ENCODE results near the gene DPM3. TPM values are rescaled to one million over a fixed set of nuclear protein-coding genes. Genes with fewer than 3 reads are reported as not detected.
A peak's percentile ranks its signal among the peaks of the same experiment; 100 is the strongest.

Gene DPM3
- total and polyA plus RNA-seq, 2 of the 13 experiments (the other 11 are each of a cell fraction or from before 2014, with no cell fraction given) = 23.2 to 53.4 TPM

DNA sequence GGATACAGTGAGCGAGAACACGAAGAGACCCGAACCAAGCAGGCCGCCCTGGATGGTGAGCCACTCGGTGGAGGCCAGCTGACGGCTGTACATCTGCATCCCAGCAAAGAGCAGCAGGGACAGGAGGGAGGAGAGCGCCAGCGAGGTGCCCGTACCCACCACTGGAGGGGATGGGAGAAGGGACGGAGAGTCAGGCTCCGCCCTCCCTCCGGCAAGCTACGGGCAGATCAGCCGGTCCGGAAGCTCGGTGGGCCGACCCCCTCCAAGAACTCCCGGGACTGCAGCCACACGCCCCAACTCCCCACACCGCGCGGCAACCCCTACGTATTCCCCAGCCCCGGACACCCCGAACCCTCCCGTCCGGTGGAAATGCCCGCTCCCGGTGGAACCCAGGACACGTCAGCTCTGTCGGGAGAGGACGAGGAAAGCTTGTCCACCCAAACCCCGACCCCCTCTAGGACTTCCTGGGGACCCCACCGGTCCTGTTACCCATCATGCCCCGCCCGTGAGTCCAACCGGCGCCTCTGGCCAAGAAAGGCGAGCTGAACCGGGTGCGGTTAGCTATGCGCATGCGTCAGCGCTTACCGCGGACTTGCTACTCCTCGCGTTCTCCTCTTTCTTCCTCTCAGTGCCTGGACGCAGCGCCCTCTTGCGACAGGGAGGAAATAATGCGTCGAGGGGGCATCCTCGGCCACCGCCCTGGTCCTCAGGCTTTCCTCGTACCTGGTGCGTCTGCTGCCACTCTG is 32.6 kb upstream of the DPM3 start, which contains the start of gene KRTCAP2 (continued):
- no peak for TF ChIP-seq KDM6A (CRISPR knock-in tag; IDR thresholded peaks at IDR 0.05; ENCODE audit: low read depth)
- TF ChIP-seq, protein P1, sequence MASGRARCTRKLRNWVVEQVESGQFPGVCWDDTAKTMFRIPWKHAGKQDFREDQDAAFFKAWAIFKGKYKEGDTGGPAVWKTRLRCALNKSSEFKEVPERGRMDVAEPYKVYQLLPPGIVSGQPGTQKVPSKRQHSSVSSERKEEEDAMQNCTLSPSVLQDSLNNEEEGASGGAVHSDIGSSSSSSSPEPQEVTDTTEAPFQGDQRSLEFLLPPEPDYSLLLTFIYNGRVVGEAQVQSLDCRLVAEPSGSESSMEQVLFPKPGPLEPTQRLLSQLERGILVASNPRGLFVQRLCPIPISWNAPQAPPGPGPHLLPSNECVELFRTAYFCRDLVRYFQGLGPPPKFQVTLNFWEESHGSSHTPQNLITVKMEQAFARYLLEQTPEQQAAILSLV (CRISPR knock-in tag; IDR thresholded peaks at IDR 0.05; ENCODE audit: borderline replicate concordance) = peak; percentile 70
- TF ChIP-seq, protein P2, sequence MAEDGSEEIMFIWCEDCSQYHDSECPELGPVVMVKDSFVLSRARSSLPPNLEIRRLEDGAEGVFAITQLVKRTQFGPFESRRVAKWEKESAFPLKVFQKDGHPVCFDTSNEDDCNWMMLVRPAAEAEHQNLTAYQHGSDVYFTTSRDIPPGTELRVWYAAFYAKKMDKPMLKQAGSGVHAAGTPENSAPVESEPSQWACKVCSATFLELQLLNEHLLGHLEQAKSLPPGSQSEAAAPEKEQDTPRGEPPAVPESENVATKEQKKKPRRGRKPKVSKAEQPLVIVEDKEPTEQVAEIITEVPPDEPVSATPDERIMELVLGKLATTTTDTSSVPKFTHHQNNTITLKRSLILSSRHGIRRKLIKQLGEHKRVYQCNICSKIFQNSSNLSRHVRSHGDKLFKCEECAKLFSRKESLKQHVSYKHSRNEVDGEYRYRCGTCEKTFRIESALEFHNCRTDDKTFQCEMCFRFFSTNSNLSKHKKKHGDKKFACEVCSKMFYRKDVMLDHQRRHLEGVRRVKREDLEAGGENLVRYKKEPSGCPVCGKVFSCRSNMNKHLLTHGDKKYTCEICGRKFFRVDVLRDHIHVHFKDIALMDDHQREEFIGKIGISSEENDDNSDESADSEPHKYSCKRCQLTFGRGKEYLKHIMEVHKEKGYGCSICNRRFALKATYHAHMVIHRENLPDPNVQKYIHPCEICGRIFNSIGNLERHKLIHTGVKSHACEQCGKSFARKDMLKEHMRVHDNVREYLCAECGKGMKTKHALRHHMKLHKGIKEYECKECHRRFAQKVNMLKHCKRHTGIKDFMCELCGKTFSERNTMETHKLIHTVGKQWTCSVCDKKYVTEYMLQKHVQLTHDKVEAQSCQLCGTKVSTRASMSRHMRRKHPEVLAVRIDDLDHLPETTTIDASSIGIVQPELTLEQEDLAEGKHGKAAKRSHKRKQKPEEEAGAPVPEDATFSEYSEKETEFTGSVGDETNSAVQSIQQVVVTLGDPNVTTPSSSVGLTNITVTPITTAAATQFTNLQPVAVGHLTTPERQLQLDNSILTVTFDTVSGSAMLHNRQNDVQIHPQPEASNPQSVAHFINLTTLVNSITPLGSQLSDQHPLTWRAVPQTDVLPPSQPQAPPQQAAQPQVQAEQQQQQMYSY (CRISPR knock-in tag; IDR thresholded peaks at IDR 0.05) = peak; percentile 60; the same call in 1 of the 2 replicates
- TF ChIP-seq HOXD1 (CRISPR knock-in tag; IDR thresholded peaks at IDR 0.05) = peak; percentile 61
- TF ChIP-seq CHD4 (IDR thresholded peaks at IDR 0.05; ENCODE audit: borderline replicate concordance, low read length) = no peak
- TF ChIP-seq RBM39 (IDR thresholded peaks at IDR 0.05; ENCODE audit: low read depth, low read length, poor library complexity, severe bottlenecking) = peak; percentile 53
- TF ChIP-seq ZKSCAN5 (CRISPR knock-in tag; IDR thresholded peaks at IDR 0.05) = no peak
- TF ChIP-seq SSRP1 (CRISPR knock-in tag; IDR thresholded peaks at IDR 0.05) = no peak
- no peak for TF ChIP-seq ZNF234 (CRISPR knock-in tag; conservative IDR thresholded peaks at IDR 0.05)
- TF ChIP-seq FOXC1 (CRISPR knock-in tag; IDR thresholded peaks at IDR 0.05; ENCODE audit: borderline replicate concordance) = peak; percentile 40; the same call in 1 of the 2 replicates
- TF ChIP-seq, protein P3, sequence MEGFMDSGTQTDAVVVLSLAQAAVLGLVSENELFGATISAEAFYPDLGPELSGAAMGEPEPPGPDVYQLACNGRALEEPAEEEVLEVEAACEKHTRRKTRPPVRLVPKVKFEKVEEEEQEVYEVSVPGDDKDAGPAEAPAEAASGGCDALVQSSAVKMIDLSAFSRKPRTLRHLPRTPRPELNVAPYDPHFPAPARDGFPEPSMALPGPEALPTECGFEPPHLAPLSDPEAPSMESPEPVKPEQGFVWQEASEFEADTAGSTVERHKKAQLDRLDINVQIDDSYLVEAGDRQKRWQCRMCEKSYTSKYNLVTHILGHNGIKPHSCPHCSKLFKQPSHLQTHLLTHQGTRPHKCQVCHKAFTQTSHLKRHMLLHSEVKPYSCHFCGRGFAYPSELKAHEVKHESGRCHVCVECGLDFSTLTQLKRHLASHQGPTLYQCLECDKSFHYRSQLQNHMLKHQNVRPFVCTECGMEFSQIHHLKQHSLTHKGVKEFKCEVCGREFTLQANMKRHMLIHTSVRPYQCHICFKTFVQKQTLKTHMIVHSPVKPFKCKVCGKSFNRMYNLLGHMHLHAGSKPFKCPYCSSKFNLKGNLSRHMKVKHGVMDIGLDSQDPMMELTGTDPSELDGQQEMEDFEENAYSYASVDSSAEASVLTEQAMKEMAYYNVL (CRISPR knock-in tag; IDR thresholded peaks at IDR 0.05; ENCODE audit: borderline replicate concordance) = no peak; the same call in 1 of the 2 replicates
- TF ChIP-seq RAD51 (IDR thresholded peaks at IDR 0.05; ENCODE audit: borderline replicate concordance) = no peak
- TF ChIP-seq ZC3H13 (CRISPR knock-in tag; IDR thresholded peaks at IDR 0.05) = no peak
- 0 out of 2 replicates have a peak, but pooled peaks have one; percentile 32 for TF ChIP-seq ZNF546 (CRISPR knock-in tag; conservative IDR thresholded peaks at IDR 0.05)
- TF ChIP-seq GABPB1 (CRISPR knock-in tag; IDR thresholded peaks at IDR 0.05) = peak; percentile 93
- TF ChIP-seq NAIF1 (CRISPR knock-in tag; IDR thresholded peaks at IDR 0.05; ENCODE audit: borderline replicate concordance) = no peak
- peak; percentile 97; the same call in 1 of the 2 replicates for TF ChIP-seq YEATS2 (CRISPR knock-in tag; IDR thresholded peaks at IDR 0.05; ENCODE audit: borderline replicate concordance)
- TF ChIP-seq BRD4 (CRISPR knock-in tag; IDR thresholded peaks at IDR 0.05) = 0 out of 2 replicates have a peak, but pooled peaks have one; percentile 13
- peak; percentile 81 for TF ChIP-seq NR2C2 (CRISPR knock-in tag; IDR thresholded peaks at IDR 0.05; ENCODE audit: borderline replicate concordance)
- peak; percentile 85 for TF ChIP-seq SALL2 (CRISPR knock-in tag; IDR thresholded peaks at IDR 0.05)
- peak; percentile 75 for TF ChIP-seq ZNF451 (CRISPR knock-in tag; IDR thresholded peaks at IDR 0.05)
- TF ChIP-seq ZNF713 (CRISPR knock-in tag; IDR thresholded peaks at IDR 0.05) = no peak; the same call in 1 of the 2 replicates
- no peak for TF ChIP-seq SCMH1 (CRISPR knock-in tag; IDR thresholded peaks at IDR 0.05; ENCODE audit: borderline replicate concordance)
- peak; percentile 98 for TF ChIP-seq KDM2A (CRISPR knock-in tag; IDR thresholded peaks at IDR 0.05; ENCODE audit: borderline replicate concordance, low read depth)
